GM12878 (cell line): ENCODE data around the gene PHYKPL.

Source experiments
- BCL3 ChIP-seq: IDR thresholded peaks from 2 replicates; pipeline ENCODE4 v1.6.1; 2011; ENCODE audit warnings: borderline replicate concordance, low read depth, mild to moderate bottlenecking, moderate library complexity, low read length; ENCODE audit not compliant: insufficient read depth, poor library complexity, severe bottlenecking
- CTCF ChIP-seq, 3 experiments: IDR thresholded peaks in 2 of 3; conservative IDR thresholded peaks in 1 of 3; 2 replicates each; pipeline ENCODE4 v1.5.1; 2011; ENCODE audit warnings: low read depth in 3 of 3, low read length in 3 of 3, mild to moderate bottlenecking in 3 of 3, control low read depth in 2 of 3, moderate library complexity in 2 of 3, inconsistent platforms in 1 of 3, mixed read lengths in 1 of 3; ENCODE audit not compliant: control insufficient read depth in 2 of 3, insufficient read depth in 1 of 3; ENCODE audit errors: extremely low read depth in 1 of 3
- EP300 ChIP-seq, 2 experiments: fragments of 150-350 bp in 1 of 2; IDR thresholded peaks; 2 replicates each; pipeline ENCODE4 v1.6.1; 2011 to 2012; ENCODE audit warnings: low read depth in 2 of 2, low read length in 2 of 2, borderline replicate concordance in 1 of 2, improper control_type of control experiment in 1 of 2, inconsistent platforms in 1 of 2; ENCODE audit not compliant: control insufficient read depth in 1 of 2
- SKIL ChIP-seq: fragments of 450-650 bp; IDR thresholded peaks from 2 replicates; pipeline ENCODE4 v1.6.1; 2017; ENCODE audit warnings: mild to moderate bottlenecking, low read depth, inconsistent platforms; ENCODE audit not compliant: poor library complexity, severe bottlenecking
- TBL1XR1 ChIP-seq: IDR thresholded peaks from 2 replicates; pipeline ENCODE4 v1.6.1; 2012; ENCODE audit warnings: low read depth, low read length, improper control_type of control experiment
- YBX1 ChIP-seq: fragments of 450-650 bp; IDR thresholded peaks from 2 replicates; pipeline ENCODE4 v1.6.1; 2016; ENCODE audit warnings: antibody characterized with exemption

DNA sequence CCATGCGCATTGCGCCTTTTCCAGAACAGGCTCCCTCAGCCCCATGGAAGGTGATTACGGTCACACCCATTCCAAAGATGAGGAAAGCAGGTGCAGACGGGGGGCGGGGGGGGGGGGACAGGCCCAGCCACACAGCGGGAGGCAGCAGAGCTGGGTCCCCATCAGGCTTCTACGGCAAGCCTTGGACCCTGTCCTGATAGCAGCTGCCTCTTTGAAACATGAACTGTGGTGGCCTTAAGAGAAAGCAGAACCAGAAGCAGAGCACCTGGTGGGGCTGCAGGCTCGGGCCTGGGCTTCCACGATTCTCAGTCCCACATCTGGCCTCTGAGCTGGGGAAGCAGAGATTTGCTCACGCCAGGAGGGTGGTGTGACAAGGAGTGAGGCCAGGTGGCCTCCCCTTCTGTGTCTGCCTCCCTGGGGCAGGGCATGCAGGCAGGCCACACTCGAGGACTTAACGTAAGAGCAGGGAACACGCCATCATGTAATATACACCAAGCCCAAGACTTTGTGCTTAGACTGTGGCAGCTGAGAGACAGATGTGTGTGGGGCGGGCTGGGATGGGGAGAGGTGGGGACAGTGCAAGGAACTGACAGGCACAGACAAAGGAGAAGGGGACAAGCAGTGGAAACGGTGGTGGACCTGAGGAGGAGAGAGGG, 14.2 kb upstream of the PHYKPL start:
- TF ChIP-seq SKIL (no peak), CTCF (IDR thresholded peaks at IDR 0.05 in 2 of 3, conservative IDR thresholded peaks at IDR 0.05 in 1 of 3; ENCODE audit: control insufficient read depth in 2 of 3, extremely low read depth in 1 of 3, insufficient read depth in 1 of 3, low read depth in 3 of 3, low read length in 3 of 3) (no peak), EP300 (IDR thresholded peaks at IDR 0.05; ENCODE audit: borderline replicate concordance in 1 of 2, control insufficient read depth in 1 of 2, low read depth in 2 of 2, low read length in 2 of 2) (no peak), YBX1 (no peak), TBL1XR1 (no peak), BCL3 (no peak)
